ENCODE measurements around the gene SSR4. TPM values are rescaled to one million over a fixed set of nuclear protein-coding genes. Genes with fewer than 3 reads are reported as not detected.

Gene SSR4
- total and polyA plus RNA-seq, 2 donors (not counting 1 experiment from before 2014, with no cell fraction given): 141 to 144 TPM

GRCh38 chrX:153772316-153773217, 21.9 kb upstream of the SSR4 start:
- Histone ChIP-seq H3K4me1 (ENCODE audit: control insufficient read depth, extremely low read depth, insufficient read depth, low read length) (no peaks in the 10 kb centered on the region), H3K36me3 (ENCODE audit: control insufficient read depth, insufficient read depth, low read length) (no peaks in the 10 kb centered on the region), H3K9ac (ENCODE audit: insufficient read depth, low read length) (no peak overlapping the region), H3K4me3 (replicated peaks in 1 of 4; ENCODE audit: control extremely low read depth in 1 of 4, insufficient read depth in 1 of 4, low read depth in 3 of 4, low read length in 4 of 4) (no peak overlapping the region), H3K27me3 (ENCODE audit: control insufficient read depth, insufficient read depth, low read length) (no peaks in the 10 kb centered on the region), H4K20me1 (ENCODE audit: control insufficient read depth, extremely low read depth, insufficient read depth, low read length) (no peaks in the 10 kb centered on the region), H3K4me2 (ENCODE audit: extremely low read depth, insufficient read depth, low read length) (no peak overlapping the region), H3K79me2 (ENCODE audit: control insufficient read depth, insufficient read depth, low read length) (no peaks in the 10 kb centered on the region), H2AFZ (ENCODE audit: low read length) (no peak overlapping the region), H3K9me3 (ENCODE audit: control insufficient read depth, insufficient read depth, low read depth, low read length) (no peaks in the 10 kb centered on the region), H3K27ac (ENCODE audit: insufficient read depth, low read length) (no peak overlapping the region)
- TF ChIP-seq EZH2 (IDR thresholded peaks at IDR 0.05; ENCODE audit: low read length, missing control alignments) (no peak), CTCF (conservative IDR thresholded peaks at IDR 0.05 in 1 of 2, IDR thresholded peaks at IDR 0.05 in 1 of 2; ENCODE audit: low read depth in 1 of 2, low read length in 2 of 2) (no peak)
- DNase-seq (ENCODE audit: low read depth in 2 of 2): no peak

DNA sequence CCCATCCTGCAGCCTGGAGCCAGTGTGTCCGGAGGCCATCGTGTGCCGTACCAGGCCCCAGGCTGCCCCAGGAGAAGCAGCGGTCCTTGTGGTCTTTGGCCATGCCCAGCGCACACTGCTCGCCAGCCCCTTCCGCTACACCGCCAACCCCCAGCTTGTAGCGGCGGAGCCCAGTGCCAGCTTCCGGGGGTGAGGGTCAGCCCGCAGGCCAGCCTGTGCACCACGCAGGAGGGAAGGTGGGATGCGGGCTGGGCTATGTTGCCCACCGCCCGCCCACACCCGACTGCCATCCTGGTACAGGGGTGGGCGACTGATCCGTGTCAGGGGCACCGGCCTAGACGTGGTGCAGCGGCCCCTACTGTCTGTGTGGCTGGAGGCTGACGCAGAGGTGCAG, 21.3 kb upstream of the SSR4 start:
- Histone ChIP-seq H3K4me3 (replicated peaks in 1 of 4; ENCODE audit: control extremely low read depth in 1 of 4, insufficient read depth in 1 of 4, low read depth in 3 of 4, low read length in 4 of 4) (no peak overlapping the region), H3K36me3 (ENCODE audit: control insufficient read depth, insufficient read depth, low read length) (no peaks in the 10 kb centered on the region), H3K9me3 (ENCODE audit: control insufficient read depth, insufficient read depth, low read depth, low read length) (no peaks in the 10 kb centered on the region), H3K27ac (ENCODE audit: insufficient read depth, low read length) (no peak overlapping the region), H3K79me2 (ENCODE audit: control insufficient read depth, insufficient read depth, low read length) (no peaks in the 10 kb centered on the region), H3K27me3 (ENCODE audit: control insufficient read depth, insufficient read depth, low read length) (no peaks in the 10 kb centered on the region), H3K4me1 (ENCODE audit: control insufficient read depth, extremely low read depth, insufficient read depth, low read length) (no peaks in the 10 kb centered on the region), H3K9ac (ENCODE audit: insufficient read depth, low read length) (no peak overlapping the region), H3K4me2 (ENCODE audit: extremely low read depth, insufficient read depth, low read length) (no peak overlapping the region), H4K20me1 (ENCODE audit: control insufficient read depth, extremely low read depth, insufficient read depth, low read length) (no peaks in the 10 kb centered on the region), H2AFZ (ENCODE audit: low read length) (no peak overlapping the region)
- DNase-seq (ENCODE audit: low read depth in 2 of 2): no peak
- TF ChIP-seq EZH2 (IDR thresholded peaks at IDR 0.05; ENCODE audit: low read length, missing control alignments) (no peak), CTCF (conservative IDR thresholded peaks at IDR 0.05 in 1 of 2, IDR thresholded peaks at IDR 0.05 in 1 of 2; ENCODE audit: low read depth in 1 of 2, low read length in 2 of 2) (no peak)

DNA sequence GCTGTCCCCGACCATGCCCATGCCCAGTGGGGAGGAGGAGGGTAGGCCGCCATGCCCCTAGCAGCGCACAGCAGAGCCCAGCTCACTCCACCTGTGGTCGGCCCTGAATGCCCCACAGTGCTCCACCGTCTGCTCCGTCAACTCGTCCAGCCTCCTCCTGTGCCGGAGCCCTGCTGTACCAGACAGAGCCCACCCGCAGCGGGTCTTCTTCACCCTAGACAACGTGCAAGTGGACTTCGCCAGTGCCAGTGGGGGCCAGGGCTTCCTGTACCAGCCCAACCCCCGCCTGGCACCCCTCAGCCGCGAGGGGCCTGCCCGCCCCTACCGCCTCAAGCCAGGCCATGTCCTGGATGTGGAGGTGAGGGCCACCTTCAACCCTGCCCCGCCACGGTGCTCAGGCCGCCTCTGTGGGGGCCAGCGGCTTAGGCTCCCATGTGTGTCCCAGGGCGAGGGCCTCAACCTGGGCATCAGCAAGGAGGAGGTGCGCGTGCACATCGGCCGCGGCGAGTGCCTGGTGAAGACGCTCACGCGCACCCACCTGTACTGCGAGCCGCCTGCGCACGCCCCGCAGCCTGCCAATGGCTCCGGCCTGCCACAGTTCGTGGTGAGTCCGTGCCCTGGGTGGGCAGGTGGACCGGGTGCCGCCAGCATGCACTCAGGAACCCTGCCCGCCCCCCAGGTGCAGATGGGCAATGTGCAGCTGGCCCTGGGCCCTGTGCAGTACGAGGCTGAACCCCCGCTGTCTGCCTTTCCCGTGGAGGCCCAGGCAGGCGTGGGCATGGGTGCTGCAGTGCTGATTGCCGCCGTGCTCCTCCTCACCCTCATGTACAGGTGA, 20.5 kb upstream of the SSR4 start:
- H3K4me3 ChIP-seq (replicated peaks in 1 of 4; ENCODE audit: control extremely low read depth in 1 of 4, insufficient read depth in 1 of 4, low read depth in 3 of 4, low read length in 4 of 4): no peak overlapping the region
- no peaks in the 10 kb centered on the region for H3K4me1 ChIP-seq (ENCODE audit: control insufficient read depth, extremely low read depth, insufficient read depth, low read length)
- H3K9me3 ChIP-seq (ENCODE audit: control insufficient read depth, insufficient read depth, low read depth, low read length): no peaks in the 10 kb centered on the region
- TF ChIP-seq EZH2 (IDR thresholded peaks at IDR 0.05; ENCODE audit: low read length, missing control alignments) (no peak), CTCF (conservative IDR thresholded peaks at IDR 0.05 in 1 of 2, IDR thresholded peaks at IDR 0.05 in 1 of 2; ENCODE audit: low read depth in 1 of 2, low read length in 2 of 2) (no peak)
- H3K9ac ChIP-seq (ENCODE audit: insufficient read depth, low read length): no peak overlapping the region
- no peaks in the 10 kb centered on the region for H3K36me3 ChIP-seq (ENCODE audit: control insufficient read depth, insufficient read depth, low read length)
- H3K27me3 ChIP-seq (ENCODE audit: control insufficient read depth, insufficient read depth, low read length): no peaks in the 10 kb centered on the region
- H3K4me2 ChIP-seq (ENCODE audit: extremely low read depth, insufficient read depth, low read length): no peak overlapping the region
- no peaks in the 10 kb centered on the region for H3K79me2 ChIP-seq (ENCODE audit: control insufficient read depth, insufficient read depth, low read length)
- no peak overlapping the region for H3K27ac ChIP-seq (ENCODE audit: insufficient read depth, low read length)
- H2AFZ ChIP-seq (ENCODE audit: low read length): no peak overlapping the region
- H4K20me1 ChIP-seq (ENCODE audit: control insufficient read depth, extremely low read depth, insufficient read depth, low read length): no peaks in the 10 kb centered on the region
- no peak for DNase-seq (ENCODE audit: low read depth in 2 of 2)

Measured in fibroblast of lung (primary cell).